Activated CD8-positive, alpha-beta T cell treated with anti-CD3 and anti-CD28 coated beads for 36 hours (primary cell): ENCODE data around the gene PYURF. TPM values are rescaled to one million over a fixed set of nuclear protein-coding genes. Genes with fewer than 3 reads are reported as not detected.

ENCODE experiments used
- total RNA-seq, 2 experiments: library from RNA; stranded (reverse); gene quantifications; one replicate each; pipeline ENCODE4 v1.2.3, GENCODE V29; 2021

The PYURF gene
- total RNA-seq, 2 experiments from 2014 or later: 47.4 to 50.7 TPM

Other genes with a start within 250 kb of the PYURF start
- 10 to 100 TPM; 46.1 to 57.5 TPM for gene PPM1K, start 239.2 kb downstream of the PYURF start, total RNA-seq
- 1 to 10 TPM; 3.0 to 4.0 TPM for gene HERC6, start 144.9 kb downstream of the PYURF start, total RNA-seq
- gene HERC5, start 66.7 kb downstream of the PYURF start, total RNA-seq: 10 to 100 TPM; 10.2 to 10.5 TPM
- 10 to 100 TPM; 59.7 to 66.4 TPM for gene HERC3, start 68.7 kb upstream of the PYURF start, total RNA-seq
- gene NAP1L5, start 174.1 kb upstream of the PYURF start, total RNA-seq: 1 to 10 TPM; 5.4 to 5.8 TPM